NCI-H82 (cell line): ENCODE results near the gene SESN1.

Experiments
- DNase-seq: peaks from one replicate; lab custom pipeline; 2025; lab: John Stamatoyannopoulos, UW

Gene SESN1

DNA sequence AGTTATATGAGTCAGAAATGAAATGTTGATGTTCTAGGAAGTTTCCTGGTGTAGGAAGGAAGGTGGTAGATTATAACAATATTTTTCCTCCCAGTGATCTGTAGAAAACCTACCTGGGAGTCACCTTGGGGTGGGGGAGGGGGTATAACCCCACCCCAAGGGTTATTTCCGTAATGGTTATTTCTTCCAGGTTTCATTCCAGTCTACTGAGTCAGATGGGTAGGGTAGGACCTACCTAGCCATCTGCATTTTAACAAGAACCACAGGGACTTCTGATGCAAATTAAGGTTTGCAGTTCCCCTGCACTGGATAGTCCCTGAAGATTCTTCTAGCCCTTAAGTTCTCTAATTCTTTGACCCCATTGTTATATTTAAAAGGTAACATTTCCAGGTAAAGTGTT is 157.5 kb downstream of the SESN1 start:
- DNase-seq, result no peak
